ENCODE data around the gene CACNA1I. TPM values are rescaled to one million over a fixed set of nuclear protein-coding genes. Genes with fewer than 3 reads are reported as not detected.

Gene CACNA1I
- total RNA-seq, 2 donors from 2014 or later, result 0.69 to 1.0 TPM

GRCh38 chr22:39665661-39666431 lies 95.3 kb downstream of the CACNA1I start:
- intact Hi-C loops (cut with DNase I), result no loop called here

GRCh38 chr22:39666495-39666894 lies 95.9 kb downstream of the CACNA1I start:
- DNase-seq, result no peak
- H3K4me3 ChIP-seq, result no peak overlapping the region
- no peak overlapping the region for H3K27ac ChIP-seq
- intact Hi-C loops (cut with DNase I), result no loop called here
- H3K4me1 ChIP-seq, result peaks cover 14% of the 10 kb centered on the region
- H3K27me3 ChIP-seq, result peaks cover 23% of the 10 kb centered on the region
- H3K9me3 ChIP-seq, result no peaks in the 10 kb centered on the region
- no peak overlapping the region for H3K9ac ChIP-seq (ENCODE audit: low read depth in 2 of 2, low read length in 2 of 2)
- H3K36me3 ChIP-seq, result no peaks in the 10 kb centered on the region
- no peak for TF ChIP-seq CTCF (IDR thresholded peaks at IDR 0.05)

More at GRCh38 chr22:39665661-39666431, 95.3 kb downstream of the CACNA1I start:
- Histone ChIP-seq H3K9me3 (no peaks in the 10 kb centered on the region), H3K4me3 (no peak overlapping the region), H3K4me1 (peaks cover 14% of the 10 kb centered on the region), H3K36me3 (no peaks in the 10 kb centered on the region), H3K27ac (no peak overlapping the region), H3K27me3 (peaks cover 23% of the 10 kb centered on the region), H3K9ac (ENCODE audit: low read depth in 2 of 2, low read length in 2 of 2) (no peak overlapping the region)
- DNase-seq, result no peak
- no peak for TF ChIP-seq CTCF (IDR thresholded peaks at IDR 0.05)

- TF ChIP-seq CTCF (IDR thresholded peaks at IDR 0.05), result no peak
- Histone ChIP-seq H3K27ac (no peak overlapping the region), H3K27me3 (peaks cover 19% of the 10 kb centered on the region), H3K9me3 (no peaks in the 10 kb centered on the region), H3K36me3 (no peaks in the 10 kb centered on the region), H3K9ac (ENCODE audit: low read depth in 2 of 2, low read length in 2 of 2) (no peak overlapping the region), H3K4me1 (peaks cover 12% of the 10 kb centered on the region), H3K4me3 (no peak overlapping the region)
- intact Hi-C loops (cut with DNase I), result no loop called here
- DNase-seq, result no peak
These were observed 96.4 kb downstream of the CACNA1I start for GRCh38 chr22:39666926-39667325.

GRCh38 chr22:39669432-39669831 lies 98.9 kb downstream of the CACNA1I start:
- intact Hi-C loops (cut with DNase I), result no loop called here

GRCh38 chr22:39671936-39672335 lies 101.4 kb downstream of the CACNA1I start:
- Histone ChIP-seq H3K27me3 (no peaks in the 10 kb centered on the region), H3K4me1 (no peaks in the 10 kb centered on the region), H3K9me3 (no peaks in the 10 kb centered on the region), H3K4me3 (no peak overlapping the region), H3K27ac (no peak overlapping the region), H3K36me3 (no peaks in the 10 kb centered on the region), H3K9ac (ENCODE audit: low read depth in 2 of 2, low read length in 2 of 2) (no peak overlapping the region)
- DNase-seq, result no peak
- no peak for TF ChIP-seq CTCF (IDR thresholded peaks at IDR 0.05)
- intact Hi-C loops (cut with DNase I), result no loop called here

More at GRCh38 chr22:39669432-39669831, 98.9 kb downstream of the CACNA1I start:
- Histone ChIP-seq H3K9ac (ENCODE audit: low read depth in 2 of 2, low read length in 2 of 2) (no peak overlapping the region), H3K27me3 (no peaks in the 10 kb centered on the region), H3K36me3 (no peaks in the 10 kb centered on the region), H3K27ac (no peak overlapping the region), H3K4me1 (no peaks in the 10 kb centered on the region), H3K4me3 (no peak overlapping the region), H3K9me3 (no peaks in the 10 kb centered on the region)
- DNase-seq, result no peak
- TF ChIP-seq CTCF (IDR thresholded peaks at IDR 0.05), result no peak
